ENCODE results near the gene CPNE8. TPM values are rescaled to one million over a fixed set of nuclear protein-coding genes. Genes with fewer than 3 reads are reported as not detected.

CPNE8 gene
- polyA plus RNA-seq, 1 donor (not counting 4 experiments of a cell fraction or from before 2014, with no cell fraction given) = 25.7 TPM

GRCh38 chr12:38889297-38889815 is 16.0 kb downstream of the CPNE8 start:
- H3K4me2 ChIP-seq (ENCODE audit: control insufficient read depth, extremely low read depth, insufficient read depth, low read depth, low read length) = no peak overlapping the region
- no peak overlapping the region for H3K27ac ChIP-seq (ENCODE audit: control insufficient read depth, insufficient read depth, low read length)
- DNase-seq (ENCODE audit: low read depth, low spot score) (no peak), FAIRE-seq (no peak)
- H3K4me1 ChIP-seq (ENCODE audit: control insufficient read depth, extremely low read depth, insufficient read depth, low read length) = peaks cover 16% of the 10 kb centered on the region
- no peak overlapping the region for H3K9ac ChIP-seq (ENCODE audit: control insufficient read depth, extremely low read depth, insufficient read depth, low read length)
- dilution Hi-C loops (cut with MboI; ENCODE audit: extremely low pct_ligation_motif_present, low sequenced_read_pairs) = no loop called here
- H3K4me3 ChIP-seq (ENCODE audit: control insufficient read depth in 2 of 3, extremely low read depth in 1 of 3, insufficient read depth in 2 of 3, low read depth in 1 of 3, low read length in 3 of 3) = no peak overlapping the region
- TF ChIP-seq EZH2 (IDR thresholded peaks at IDR 0.05; ENCODE audit: low read length) = no peak
- TF ChIP-seq, protein P1, sequence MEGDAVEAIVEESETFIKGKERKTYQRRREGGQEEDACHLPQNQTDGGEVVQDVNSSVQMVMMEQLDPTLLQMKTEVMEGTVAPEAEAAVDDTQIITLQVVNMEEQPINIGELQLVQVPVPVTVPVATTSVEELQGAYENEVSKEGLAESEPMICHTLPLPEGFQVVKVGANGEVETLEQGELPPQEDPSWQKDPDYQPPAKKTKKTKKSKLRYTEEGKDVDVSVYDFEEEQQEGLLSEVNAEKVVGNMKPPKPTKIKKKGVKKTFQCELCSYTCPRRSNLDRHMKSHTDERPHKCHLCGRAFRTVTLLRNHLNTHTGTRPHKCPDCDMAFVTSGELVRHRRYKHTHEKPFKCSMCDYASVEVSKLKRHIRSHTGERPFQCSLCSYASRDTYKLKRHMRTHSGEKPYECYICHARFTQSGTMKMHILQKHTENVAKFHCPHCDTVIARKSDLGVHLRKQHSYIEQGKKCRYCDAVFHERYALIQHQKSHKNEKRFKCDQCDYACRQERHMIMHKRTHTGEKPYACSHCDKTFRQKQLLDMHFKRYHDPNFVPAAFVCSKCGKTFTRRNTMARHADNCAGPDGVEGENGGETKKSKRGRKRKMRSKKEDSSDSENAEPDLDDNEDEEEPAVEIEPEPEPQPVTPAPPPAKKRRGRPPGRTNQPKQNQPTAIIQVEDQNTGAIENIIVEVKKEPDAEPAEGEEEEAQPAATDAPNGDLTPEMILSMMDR (optimal IDR thresholded peaks at IDR 0.05 in 1 of 3, IDR thresholded peaks at IDR 0.05 in 1 of 3, conservative IDR thresholded peaks at IDR 0.05 in 1 of 3; ENCODE audit: extremely low read depth in 1 of 3, insufficient read depth in 2 of 3, low read length in 3 of 3) = no peak
- H3K36me3 ChIP-seq (ENCODE audit: control insufficient read depth in 2 of 2, extremely low read depth in 1 of 2, insufficient read depth in 2 of 2, low read length in 2 of 2) = peaks cover 1 to 2% of the 10 kb centered on the region in 2 experiments
- H3K9me1 ChIP-seq (ENCODE audit: control insufficient read depth, extremely low read depth, insufficient read depth, low read length) = peaks cover 3% of the 10 kb centered on the region
- no peaks in the 10 kb centered on the region for H3K9me3 ChIP-seq (ENCODE audit: control insufficient read depth, low read depth, low read length)
- peaks cover 39% of the 10 kb centered on the region for H3K79me2 ChIP-seq (ENCODE audit: control insufficient read depth, insufficient read depth, low read length)
- no peaks in the 10 kb centered on the region for H3K27me3 ChIP-seq (ENCODE audit: control insufficient read depth, extremely low read depth, insufficient read depth, low read length)
- no peaks in the 10 kb centered on the region for H4K20me1 ChIP-seq (ENCODE audit: control insufficient read depth, extremely low read depth, insufficient read depth, low read length)
- no peak overlapping the region for H2AFZ ChIP-seq (ENCODE audit: control insufficient read depth, low read length)

- no peak overlapping the region for H3K4me3 ChIP-seq (ENCODE audit: control insufficient read depth in 2 of 3, extremely low read depth in 1 of 3, insufficient read depth in 2 of 3, low read depth in 1 of 3, low read length in 3 of 3)
- no peaks in the 10 kb centered on the region for H3K9me3 ChIP-seq (ENCODE audit: control insufficient read depth, low read depth, low read length)
- no peak overlapping the region for H3K4me2 ChIP-seq (ENCODE audit: control insufficient read depth, extremely low read depth, insufficient read depth, low read depth, low read length)
- peaks cover 1 to 2% of the 10 kb centered on the region in 2 experiments for H3K36me3 ChIP-seq (ENCODE audit: control insufficient read depth in 2 of 2, extremely low read depth in 1 of 2, insufficient read depth in 2 of 2, low read length in 2 of 2)
- no peaks in the 10 kb centered on the region for H3K27me3 ChIP-seq (ENCODE audit: control insufficient read depth, extremely low read depth, insufficient read depth, low read length)
- peaks cover 3% of the 10 kb centered on the region for H3K9me1 ChIP-seq (ENCODE audit: control insufficient read depth, extremely low read depth, insufficient read depth, low read length)
- no peak for DNase-seq (ENCODE audit: low read depth, low spot score)
- no peak overlapping the region for H3K27ac ChIP-seq (ENCODE audit: control insufficient read depth, insufficient read depth, low read length)
- no peaks in the 10 kb centered on the region for H4K20me1 ChIP-seq (ENCODE audit: control insufficient read depth, extremely low read depth, insufficient read depth, low read length)
- no peak for FAIRE-seq
- H3K79me2 ChIP-seq (ENCODE audit: control insufficient read depth, insufficient read depth, low read length) = peaks cover 43% of the 10 kb centered on the region
- TF ChIP-seq, protein P1 (optimal IDR thresholded peaks at IDR 0.05 in 1 of 3, IDR thresholded peaks at IDR 0.05 in 1 of 3, conservative IDR thresholded peaks at IDR 0.05 in 1 of 3; ENCODE audit: extremely low read depth in 1 of 3, insufficient read depth in 2 of 3, low read length in 3 of 3) = no peak
- no peak for TF ChIP-seq EZH2 (IDR thresholded peaks at IDR 0.05; ENCODE audit: low read length)
- dilution Hi-C loops (cut with MboI; ENCODE audit: extremely low pct_ligation_motif_present, low sequenced_read_pairs) = no loop called here
- H3K9ac ChIP-seq (ENCODE audit: control insufficient read depth, extremely low read depth, insufficient read depth, low read length) = no peak overlapping the region
- peaks cover 16% of the 10 kb centered on the region for H3K4me1 ChIP-seq (ENCODE audit: control insufficient read depth, extremely low read depth, insufficient read depth, low read length)
- no peak overlapping the region for H2AFZ ChIP-seq (ENCODE audit: control insufficient read depth, low read length)
Observed at GRCh38 chr12:38887770-38888169, 17.6 kb downstream of the CPNE8 start.
